Cardiac muscle cell (in vitro differentiated cells and primary cell): ENCODE data around the gene TBC1D9. TPM values are rescaled to one million over a fixed set of nuclear protein-coding genes. Genes with fewer than 3 reads are reported as not detected.

Experiments
- DNase-seq, 2 donors: peaks; one replicate each; pipeline versions ENCODE4 v3.0.0 to v3.0.0-alpha.2; 2010 to 2017; ENCODE audit warnings: low read depth in 1 of 2, low spot score in 1 of 2
- H3K27ac ChIP-seq: fragments of 200-600 bp; sonication (generic); 2 replicates; pipeline ENCODE4 v1.5.1; 2016
- H3K27me3 ChIP-seq: fragments of 200-600 bp; sonication (generic); 2 replicates; pipeline ENCODE4 v1.6.0; 2016; ENCODE audit warnings: control low read depth
- H3K36me3 ChIP-seq: fragments of 200-600 bp; sonication (generic); 2 replicates; pipeline ENCODE4 v1.5.1; 2016; ENCODE audit warnings: control low read depth
- H3K4me1 ChIP-seq: fragments of 200-600 bp; sonication (generic); 2 replicates; pipeline ENCODE4 v1.8.1; 2017; ENCODE audit warnings: low read depth, mild to moderate bottlenecking, mixed run types
- H3K4me3 ChIP-seq: fragments of 200-600 bp; sonication (generic); 2 replicates; pipeline ENCODE4 v1.5.1; 2016; ENCODE audit warnings: mild to moderate bottlenecking
- H3K9me3 ChIP-seq: fragments of 200-600 bp; sonication (generic); 2 replicates; pipeline ENCODE4 v1.5.1; 2017; ENCODE audit warnings: low read depth, mild to moderate bottlenecking, control low read depth
- CTCF ChIP-seq: IDR thresholded peaks from 2 replicates; pipeline ENCODE4 v1.5.1; 2012; ENCODE audit warnings: low read depth, mild to moderate bottlenecking, low read length
- polyA plus RNA-seq: library from polyadenylated mRNA; unstranded; fragments of >200 nt; fragmentation: Nextera tagmentation; extraction: Ambion mirVana; gene quantifications from 2 replicates; pipeline ENCODE4 v1.2.1, GENCODE V29; 2016
- total RNA-seq: library from RNA; depleted of rRNA; stranded (reverse); fragments of >200 nt; gene quantifications from 2 replicates; pipeline ENCODE4 v1.2.3, GENCODE V29; 2016

Gene TBC1D9
- total and polyA plus RNA-seq, 2 experiments from 2014 or later = 3.4 to 5.2 TPM

GRCh38 chr4:140659943-140660700 lies 96.1 kb downstream of the TBC1D9 start:
- Histone ChIP-seq H3K9me3 (no peaks in the 10 kb centered on the region), H3K4me1 (no peaks in the 10 kb centered on the region), H3K27me3 (no peaks in the 10 kb centered on the region), H3K4me3 (no peak overlapping the region), H3K27ac (no peak overlapping the region), H3K36me3 (peaks cover 6% of the 10 kb centered on the region)
- TF ChIP-seq CTCF = no peak
- DNase-seq = no peak

- H3K36me3 ChIP-seq = peaks cover 6% of the 10 kb centered on the region
These were observed 101.7 kb downstream of the TBC1D9 start for GRCh38 chr4:140654495-140654814.

DNA sequence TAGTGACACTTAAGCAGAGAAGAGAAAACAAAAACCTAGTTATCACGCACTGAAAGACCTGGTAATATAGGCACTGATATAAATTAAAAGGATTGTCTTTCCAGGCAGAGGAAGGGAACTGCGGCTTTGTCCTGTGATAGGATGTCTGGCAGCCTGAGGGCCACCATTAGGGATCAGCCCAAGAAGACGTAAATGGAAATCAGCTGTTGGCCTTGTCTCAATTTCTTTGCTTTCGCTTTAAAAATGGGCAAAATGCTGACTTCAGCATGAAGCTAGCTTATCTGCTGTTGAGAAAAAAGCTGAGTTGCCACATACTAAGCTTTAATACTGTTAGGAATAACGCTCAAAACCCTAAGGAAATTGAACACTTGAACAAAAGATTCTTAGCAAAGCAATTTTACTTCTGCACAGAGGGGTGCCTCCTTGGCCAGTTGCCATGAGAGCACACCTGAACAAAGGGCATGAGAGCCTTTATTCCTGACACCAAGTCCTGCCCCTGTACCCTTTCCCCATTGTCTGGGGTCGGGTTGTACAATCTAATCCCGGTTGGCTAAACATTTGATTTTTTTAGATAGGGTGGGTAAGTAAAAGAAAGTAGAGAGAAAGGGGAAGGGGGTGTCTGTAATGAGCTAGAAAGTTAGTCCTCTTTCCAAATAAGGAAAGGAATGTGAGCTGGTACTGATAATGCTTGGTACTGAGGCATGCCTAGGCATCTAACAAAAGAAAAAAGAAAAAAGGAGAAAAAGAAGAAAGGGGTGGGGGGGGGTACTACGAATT lies 102.3 kb downstream of the TBC1D9 start:
- Histone ChIP-seq H3K9me3 (no peaks in the 10 kb centered on the region), H3K27ac (peak overlapping the region; percentile 93), H3K4me3 (no peak overlapping the region), H3K27me3 (no peaks in the 10 kb centered on the region), H3K36me3 (peaks cover 2% of the 10 kb centered on the region), H3K4me1 (peaks cover 15% of the 10 kb centered on the region)
- DNase-seq = peak in 1 of 2 donors; percentile 92
- TF ChIP-seq CTCF = no peak

More at GRCh38 chr4:140654495-140654814, 101.7 kb downstream of the TBC1D9 start:
- Histone ChIP-seq H3K4me1 (peaks cover 10% of the 10 kb centered on the region), H3K27me3 (no peaks in the 10 kb centered on the region), H3K27ac (peak overlapping the region; percentile 93), H3K9me3 (no peaks in the 10 kb centered on the region), H3K4me3 (no peak overlapping the region)
- peak in 1 of 2 donors; percentile 49 for DNase-seq
- no peak for TF ChIP-seq CTCF

GRCh38 chr4:140652601-140653000 lies 103.6 kb downstream of the TBC1D9 start:
- no peaks in the 10 kb centered on the region for H3K36me3 ChIP-seq
- no peaks in the 10 kb centered on the region for H3K27me3 ChIP-seq
- H3K4me3 ChIP-seq = no peak overlapping the region
- DNase-seq = no peak
- no peak for TF ChIP-seq CTCF
- no peaks in the 10 kb centered on the region for H3K9me3 ChIP-seq
- no peak overlapping the region for H3K27ac ChIP-seq
- peaks cover 25% of the 10 kb centered on the region for H3K4me1 ChIP-seq

DNA sequence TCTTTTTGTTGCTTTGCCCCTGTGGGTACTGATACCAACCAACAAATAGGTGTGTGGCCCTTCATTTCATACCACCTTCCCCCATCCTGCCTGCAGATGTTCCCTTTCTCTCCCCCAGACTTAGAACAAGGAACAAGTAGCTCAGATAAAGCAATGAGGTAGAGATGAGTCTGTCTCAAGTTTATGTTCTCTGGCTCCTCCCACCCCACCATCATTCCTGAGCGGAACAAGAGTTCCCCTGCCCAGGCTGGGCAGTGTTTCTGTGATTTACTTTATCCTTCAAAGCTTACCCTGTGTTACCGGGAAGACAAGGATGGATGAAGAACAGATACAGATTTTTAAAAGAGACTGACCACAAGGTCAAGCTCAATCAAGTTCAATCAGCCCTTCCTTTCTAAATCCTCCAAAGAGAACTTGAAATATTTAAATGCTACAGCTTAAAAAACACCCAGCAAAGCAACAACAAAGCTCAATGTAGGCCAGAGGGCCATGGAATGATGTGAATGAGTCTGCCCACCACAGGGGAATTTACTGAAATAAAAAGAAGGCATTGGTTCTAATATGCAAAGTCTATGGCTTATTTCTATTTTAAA lies 107.4 kb downstream of the TBC1D9 start:
- Histone ChIP-seq H3K9me3 (no peaks in the 10 kb centered on the region), H3K4me1 (peaks cover 20% of the 10 kb centered on the region), H3K36me3 (no peaks in the 10 kb centered on the region), H3K4me3 (no peak overlapping the region), H3K27me3 (no peaks in the 10 kb centered on the region), H3K27ac (no peak overlapping the region)
- DNase-seq = no peak
- no peak for TF ChIP-seq CTCF
